Natural killer cell treated with Interleukin-12 subunit alpha and Interleukin-12 subunit beta and Interleukin-15 and Interleukin-18, amount 100 ng/mL, for 72 hours (primary cell): ENCODE data around the gene SETMAR. TPM values are rescaled to one million over a fixed set of nuclear protein-coding genes. Genes with fewer than 3 reads are reported as not detected.

Source experiments
- total RNA-seq, 2 donors: library from RNA; stranded (reverse); gene quantifications; one replicate each; pipeline ENCODE4 v1.2.3, GENCODE V29; 2022

SETMAR gene
- total RNA-seq, 2 donors from 2014 or later = 12.3 to 17.2 TPM

Other genes with a start within 250 kb of the SETMAR start
- 10 to 100 TPM; 13.6 to 13.7 TPM for gene SUMF1, start 163.9 kb downstream of the SETMAR start, total RNA-seq
- gene ITPR1, start 190.0 kb downstream of the SETMAR start, total RNA-seq = 100 to 1,000 TPM; 119 to 177 TPM